ENCODE measurements around the gene ATF7IP. TPM values are rescaled to one million over a fixed set of nuclear protein-coding genes. Genes with fewer than 3 reads are reported as not detected.

ATF7IP gene
- 15.7 and 21.5 TPM in 2 replicates for total RNA-seq

DNA sequence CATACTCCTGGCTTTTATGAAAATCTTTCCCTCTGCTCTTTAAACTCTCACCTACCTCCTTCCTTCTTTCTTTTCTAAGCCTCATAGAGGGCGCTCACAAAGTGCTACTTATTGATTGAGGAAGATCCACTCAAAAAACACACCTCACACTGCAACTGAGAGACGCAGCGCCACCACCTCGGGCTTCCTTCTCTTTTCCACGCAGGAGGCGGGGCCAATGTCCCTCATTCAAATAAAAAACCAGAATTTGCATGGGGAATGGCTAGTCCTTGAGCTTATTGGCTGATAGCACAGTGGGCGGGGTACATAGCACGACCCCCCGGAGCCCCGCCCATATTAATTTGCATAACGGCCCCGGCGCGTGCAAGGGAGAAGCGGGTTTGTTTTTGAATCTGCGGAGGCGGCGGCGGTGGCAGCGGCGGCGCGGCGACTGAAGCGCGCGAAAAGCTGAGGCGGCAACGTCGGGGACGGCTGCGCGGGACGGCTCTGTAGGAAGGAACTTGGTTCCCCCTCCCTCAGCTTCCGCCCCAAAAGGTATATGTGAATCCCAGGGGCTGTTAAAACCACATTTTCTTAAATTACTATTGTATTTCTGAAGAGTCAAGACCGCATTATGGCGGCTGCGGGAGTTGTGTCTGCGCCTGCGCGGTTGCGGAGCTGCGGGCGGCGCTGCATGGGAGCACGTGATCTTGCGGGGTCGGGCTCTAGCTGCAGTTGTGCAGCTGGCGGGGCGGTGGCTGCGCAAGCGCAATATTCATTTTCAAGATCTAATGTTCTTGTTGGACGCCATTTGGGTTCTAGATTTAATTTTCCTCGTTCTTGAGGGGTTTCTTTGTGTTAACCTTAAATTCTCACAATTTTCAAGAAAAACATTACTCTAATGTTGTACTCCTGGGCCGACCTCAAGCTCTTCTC, at the start of gene ATF7IP:
ATF7IP (plus strand) TSS at position 389 of the 915 bp plus-strand sequence. CDS start 58,234 bp downstream, outside the sequence.

Other genes starting within 250 kb of the ATF7IP start
- 0.17 and 0.43 TPM in 2 replicates for gene PLBD1, start 202.2 kb downstream of the ATF7IP start, total RNA-seq